NB4 (cell line): ENCODE data around the gene DGLUCY.
A peak's percentile ranks its signal among the peaks of the same experiment; 100 is the strongest.

ENCODE experiments used
- DNase-seq: peaks from one replicate; pipeline ENCODE4 v3.0.0; 2010; ENCODE audit warnings: low read depth
- H3K4me3 ChIP-seq: one replicate; pipeline ENCODE4 v1.5.1; 2011; ENCODE audit warnings: mild to moderate bottlenecking, low read depth, low read length, moderate library complexity
- MYC ChIP-seq: IDR thresholded peaks from 2 replicates; pipeline ENCODE4 v1.6.1; 2011; ENCODE audit warnings: low read depth, low read length
- POLR2A ChIP-seq: IDR thresholded peaks from 2 replicates; pipeline ENCODE4 v1.6.1; 2011; ENCODE audit warnings: mild to moderate bottlenecking; ENCODE audit not compliant: insufficient read length; ENCODE audit errors: extremely low read depth
- TF ChIP-seq, protein P1 (sequence below): IDR thresholded peaks from one replicate; pipeline ENCODE4 v1.5.1; 2012; ENCODE audit warnings: low read depth, low read length
- TF ChIP-seq, protein P2 (sequence below): IDR thresholded peaks from 2 replicates; pipeline ENCODE4 v1.6.1; 2011; ENCODE audit warnings: low read depth, low read length

DGLUCY gene

DNA sequence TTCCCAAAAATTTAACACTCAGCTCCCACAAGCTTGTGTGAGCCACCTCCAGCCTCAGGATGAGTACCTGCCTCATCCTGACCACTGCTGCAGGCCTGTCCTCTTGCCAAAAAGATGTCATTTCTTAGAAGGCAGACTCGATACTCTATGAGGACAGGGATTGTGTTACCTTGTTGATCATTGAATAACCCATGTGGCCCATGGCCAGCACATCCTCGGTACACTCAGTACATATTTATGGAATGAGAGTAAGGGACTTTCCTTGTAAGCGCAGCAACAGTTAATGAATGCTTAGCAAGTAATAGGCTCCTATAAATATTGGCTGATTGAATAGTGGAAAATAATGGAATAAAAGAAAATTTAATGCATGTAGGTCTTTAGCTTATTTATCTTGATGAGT is 15.3 kb upstream of the DGLUCY start:
- TF ChIP-seq, protein P1, sequence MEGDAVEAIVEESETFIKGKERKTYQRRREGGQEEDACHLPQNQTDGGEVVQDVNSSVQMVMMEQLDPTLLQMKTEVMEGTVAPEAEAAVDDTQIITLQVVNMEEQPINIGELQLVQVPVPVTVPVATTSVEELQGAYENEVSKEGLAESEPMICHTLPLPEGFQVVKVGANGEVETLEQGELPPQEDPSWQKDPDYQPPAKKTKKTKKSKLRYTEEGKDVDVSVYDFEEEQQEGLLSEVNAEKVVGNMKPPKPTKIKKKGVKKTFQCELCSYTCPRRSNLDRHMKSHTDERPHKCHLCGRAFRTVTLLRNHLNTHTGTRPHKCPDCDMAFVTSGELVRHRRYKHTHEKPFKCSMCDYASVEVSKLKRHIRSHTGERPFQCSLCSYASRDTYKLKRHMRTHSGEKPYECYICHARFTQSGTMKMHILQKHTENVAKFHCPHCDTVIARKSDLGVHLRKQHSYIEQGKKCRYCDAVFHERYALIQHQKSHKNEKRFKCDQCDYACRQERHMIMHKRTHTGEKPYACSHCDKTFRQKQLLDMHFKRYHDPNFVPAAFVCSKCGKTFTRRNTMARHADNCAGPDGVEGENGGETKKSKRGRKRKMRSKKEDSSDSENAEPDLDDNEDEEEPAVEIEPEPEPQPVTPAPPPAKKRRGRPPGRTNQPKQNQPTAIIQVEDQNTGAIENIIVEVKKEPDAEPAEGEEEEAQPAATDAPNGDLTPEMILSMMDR, result no peak
- TF ChIP-seq, protein P2, sequence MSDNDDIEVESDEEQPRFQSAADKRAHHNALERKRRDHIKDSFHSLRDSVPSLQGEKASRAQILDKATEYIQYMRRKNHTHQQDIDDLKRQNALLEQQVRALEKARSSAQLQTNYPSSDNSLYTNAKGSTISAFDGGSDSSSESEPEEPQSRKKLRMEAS, result no peak
- TF ChIP-seq MYC (no peak), POLR2A (no peak)
- no peak for DNase-seq
- H3K4me3 ChIP-seq, result no peak overlapping the region

DNA sequence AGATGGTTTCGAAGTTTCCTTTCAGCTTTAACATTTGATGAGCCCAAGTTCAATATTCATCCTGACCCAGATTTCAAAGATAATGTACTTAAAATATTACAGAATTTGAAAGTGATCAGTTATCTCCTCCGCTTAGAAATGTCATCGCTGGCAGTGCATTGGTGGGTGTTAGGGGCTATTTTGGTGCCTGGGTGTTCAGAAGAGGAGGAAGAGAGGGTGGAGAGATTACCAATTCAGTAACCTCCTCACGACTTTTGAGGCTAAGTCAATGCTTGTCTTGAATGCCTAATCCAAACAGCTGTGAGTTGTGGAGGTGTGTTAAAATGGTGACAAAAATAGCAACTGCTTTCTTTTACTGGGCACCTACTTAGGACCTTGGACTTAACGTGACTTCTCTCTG is 13.8 kb upstream of the DGLUCY start:
- no peak overlapping the region for H3K4me3 ChIP-seq
- no peak for DNase-seq
- TF ChIP-seq, protein P1, result no peak
- TF ChIP-seq, protein P2, result no peak
- TF ChIP-seq POLR2A, result no peak
- TF ChIP-seq MYC, result no peak

DNA sequence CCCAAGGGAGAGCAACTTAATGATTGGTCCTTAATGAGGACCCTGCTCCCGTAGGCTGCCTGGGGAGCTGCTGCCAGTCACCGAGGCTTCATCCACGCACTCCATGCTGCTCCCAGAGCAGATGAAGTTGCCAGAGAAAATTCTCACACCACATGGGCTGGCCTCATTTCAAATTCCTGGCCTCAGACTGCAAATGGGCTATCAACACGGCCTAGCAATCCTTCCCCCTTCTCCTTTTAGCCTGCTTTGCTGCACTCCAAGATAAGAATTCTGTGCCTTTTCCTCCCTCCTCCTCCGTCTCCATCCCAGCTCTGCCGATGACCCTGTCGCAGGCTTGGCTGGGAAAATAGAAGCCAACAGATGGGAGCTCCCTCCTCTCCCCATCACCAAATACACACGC is 10.8 kb upstream of the DGLUCY start:
- H3K4me3 ChIP-seq, result no peak overlapping the region
- DNase-seq, result no peak
- TF ChIP-seq, protein P1, result no peak
- TF ChIP-seq MYC (no peak), POLR2A (no peak)
- TF ChIP-seq, protein P2, result no peak

DNA sequence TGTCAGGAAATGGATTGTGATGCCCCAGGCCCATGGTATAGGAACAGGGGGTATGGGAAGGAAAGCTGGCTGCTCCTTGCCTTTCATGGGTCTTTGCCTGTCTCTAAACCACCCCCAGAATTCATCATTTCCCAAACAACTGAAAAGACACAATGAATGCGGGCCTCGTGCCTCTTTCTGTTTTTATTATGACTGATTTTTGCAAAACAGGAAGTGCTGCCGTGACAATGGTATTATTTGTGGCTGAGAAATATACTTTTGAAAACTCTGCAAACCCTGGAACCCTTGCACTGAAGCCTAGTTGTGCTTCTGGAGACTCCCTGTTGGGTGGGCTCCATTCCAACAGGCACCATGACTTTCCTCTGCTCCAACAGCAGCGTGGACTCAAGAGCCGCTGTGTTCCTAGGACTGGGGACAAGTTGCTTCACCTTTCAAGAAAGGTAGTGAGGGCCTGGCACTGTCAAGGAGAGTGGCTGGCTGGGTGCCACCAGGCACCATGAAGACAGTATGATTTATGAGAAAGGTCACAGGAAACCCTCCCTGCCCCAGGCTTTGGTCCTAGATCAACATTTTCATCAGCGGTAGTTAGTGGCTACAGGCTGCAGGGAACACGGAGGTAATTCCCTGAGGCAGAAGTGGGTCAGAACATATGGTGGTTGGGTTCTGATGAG is 4.8 kb upstream of the DGLUCY start:
- no peak overlapping the region for H3K4me3 ChIP-seq
- peak; percentile 62 for DNase-seq
- TF ChIP-seq, protein P1, result no peak
- TF ChIP-seq POLR2A (no peak), MYC (no peak)
- TF ChIP-seq, protein P2, result no peak

DNA sequence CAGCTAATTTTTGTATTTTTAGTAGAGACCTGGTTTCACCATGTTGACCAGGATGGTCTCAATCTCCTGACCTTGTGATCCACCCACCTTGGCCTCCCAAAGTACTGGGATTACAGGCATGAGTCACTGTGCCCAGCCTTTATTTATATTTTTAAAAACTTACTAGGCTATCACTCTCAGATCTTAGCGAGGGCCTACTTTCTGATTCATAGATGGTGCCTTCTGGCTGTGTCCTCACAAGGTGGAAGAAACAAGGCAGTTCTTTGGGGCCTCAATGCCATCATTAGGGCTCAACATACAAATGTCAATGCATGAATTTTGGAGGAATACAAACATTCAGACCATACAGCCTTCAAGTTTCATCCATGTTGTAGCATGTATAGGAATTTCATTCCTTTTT is 2.4 kb upstream of the DGLUCY start:
- TF ChIP-seq, protein P1, result no peak
- no peak for TF ChIP-seq MYC
- TF ChIP-seq, protein P2, result no peak
- no peak for TF ChIP-seq POLR2A
- no peak for DNase-seq
- no peak overlapping the region for H3K4me3 ChIP-seq
